ENCODE results near the gene FADS1. TPM values are rescaled to one million over a fixed set of nuclear protein-coding genes. Genes with fewer than 3 reads are reported as not detected.

Gene FADS1
- total and polyA plus RNA-seq, 2 of the 13 experiments (the other 11 are each of a cell fraction or from before 2014, with no cell fraction given): 91.8 to 108 TPM

DNA sequence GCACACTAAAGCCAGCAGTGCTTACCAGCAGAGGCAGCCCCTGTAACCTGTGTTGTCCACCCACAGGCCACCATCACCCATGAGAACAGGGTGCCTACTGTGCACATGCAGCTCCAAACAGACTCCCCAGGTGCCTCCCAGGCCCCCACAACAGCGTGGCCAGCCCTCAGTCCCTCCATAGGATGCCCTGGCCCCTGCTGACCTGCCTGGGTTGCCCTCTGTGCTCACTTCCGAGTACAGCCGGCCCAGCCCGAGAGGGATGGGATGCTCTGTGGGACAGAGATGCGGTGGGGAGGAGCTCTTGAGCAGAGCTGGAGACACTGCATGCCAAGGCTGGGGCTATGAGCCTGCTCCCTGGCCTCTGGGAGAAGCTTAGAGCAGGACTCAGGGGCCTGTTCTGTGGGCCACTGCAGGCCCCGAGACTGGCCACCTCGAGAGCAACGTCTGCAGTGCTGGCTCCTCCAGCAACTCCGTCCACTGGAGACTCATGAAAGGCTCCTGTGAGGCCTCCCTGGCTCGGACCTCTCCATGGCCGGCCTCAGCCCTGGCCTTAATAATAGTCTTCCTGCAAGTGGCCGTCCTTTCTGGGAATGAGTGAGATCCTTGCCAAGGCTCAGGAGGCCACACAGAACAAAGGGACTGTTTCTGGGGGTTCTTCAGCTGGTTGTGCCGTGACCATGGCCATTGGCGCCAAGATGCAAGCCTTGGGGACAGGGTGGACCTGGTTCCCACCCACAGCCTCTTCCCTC lies 38.3 kb upstream of the FADS1 start:
- Histone ChIP-seq H3K27ac (ENCODE audit: extremely low read length, insufficient read depth, low read length) (no peak overlapping the region), H2AFZ (ENCODE audit: low read length) (no peak overlapping the region), H3K79me2 (ENCODE audit: insufficient read depth, low read length) (no peaks in the 10 kb centered on the region), H3K9me3 (ENCODE audit: low read length) (no peaks in the 10 kb centered on the region), H3K27me3 (ENCODE audit: control insufficient read depth in 1 of 2, insufficient read depth in 2 of 2, low read length in 2 of 2) (no peaks in the 10 kb centered on the region), H3K4me1 (ENCODE audit: insufficient read depth, low read length) (no peaks in the 10 kb centered on the region), H4K20me1 (ENCODE audit: insufficient read depth, low read length) (no peaks in the 10 kb centered on the region), H3K4me3 (replicated peaks in 1 of 3; ENCODE audit: insufficient read depth in 1 of 3, low read depth in 2 of 3, low read length in 3 of 3) (no peak overlapping the region), H3K36me3 (replicated peaks in 1 of 2; ENCODE audit: control insufficient read depth in 1 of 2, insufficient read depth in 2 of 2, low read length in 2 of 2) (peaks cover 1 to 33% of the 10 kb centered on the region in 2 experiments; a peak in 4 of 5 replicates), H3K9ac (ENCODE audit: insufficient read depth, low read depth, low read length) (no peak overlapping the region), H3K4me2 (ENCODE audit: low read depth, low read length) (no peak overlapping the region)
- FAIRE-seq (no peak), ATAC-seq (no peak; the same call in none of the 3 replicates), DNase-seq (ENCODE audit: low spot score) (no peak)
- in situ Hi-C loops (cut with HindIII; ENCODE audit: extremely low pct_ligation_motif_present, low pct_unique_long_range_greater_than_20kb) (no loop called here), intact Hi-C loops (cut with micrococcal nuclease; ENCODE audit: unreplicated experiment) (no loop called here)
- 100% methylated on average over 4 of the region's 14 CpGs for WGBS (ENCODE audit: low lambda C conversion rate)
- no TSS peak for BruUV-seq (replicated peaks)
- POLR2A ChIA-PET: no interaction called here
- CTCF ChIA-PET (ENCODE audit: low intra/inter-chr PET ratio, low total read pairs): no interaction called here
- TF ChIP-seq, protein P1, sequence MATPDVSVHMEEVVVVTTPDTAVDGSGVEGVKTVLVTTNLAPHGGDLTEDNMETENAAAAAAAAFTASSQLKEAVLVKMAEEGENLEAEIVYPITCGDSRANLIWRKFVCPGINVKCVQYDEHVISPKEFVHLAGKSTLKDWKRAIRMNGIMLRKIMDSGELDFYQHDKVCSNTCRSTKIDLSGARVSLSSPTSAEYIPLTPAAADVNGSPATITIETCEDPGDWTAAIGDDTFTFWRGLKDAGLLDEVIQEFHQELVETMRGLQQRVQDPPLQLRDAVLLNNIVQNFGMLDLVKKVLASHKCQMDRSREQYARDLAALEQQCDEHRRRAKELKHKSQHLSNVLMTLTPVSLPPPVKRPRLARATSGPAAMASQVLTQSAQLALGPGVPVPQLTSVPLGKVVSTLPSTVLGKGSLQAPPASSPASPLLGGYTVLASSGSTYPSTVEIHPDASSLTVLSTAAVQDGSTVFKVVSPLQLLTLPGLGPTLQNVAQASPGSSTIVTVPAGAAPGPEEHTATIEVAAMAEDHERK (CRISPR knock-in tag; IDR thresholded peaks at IDR 0.05; ENCODE audit: low read depth): no peak
- TF ChIP-seq, protein P2, sequence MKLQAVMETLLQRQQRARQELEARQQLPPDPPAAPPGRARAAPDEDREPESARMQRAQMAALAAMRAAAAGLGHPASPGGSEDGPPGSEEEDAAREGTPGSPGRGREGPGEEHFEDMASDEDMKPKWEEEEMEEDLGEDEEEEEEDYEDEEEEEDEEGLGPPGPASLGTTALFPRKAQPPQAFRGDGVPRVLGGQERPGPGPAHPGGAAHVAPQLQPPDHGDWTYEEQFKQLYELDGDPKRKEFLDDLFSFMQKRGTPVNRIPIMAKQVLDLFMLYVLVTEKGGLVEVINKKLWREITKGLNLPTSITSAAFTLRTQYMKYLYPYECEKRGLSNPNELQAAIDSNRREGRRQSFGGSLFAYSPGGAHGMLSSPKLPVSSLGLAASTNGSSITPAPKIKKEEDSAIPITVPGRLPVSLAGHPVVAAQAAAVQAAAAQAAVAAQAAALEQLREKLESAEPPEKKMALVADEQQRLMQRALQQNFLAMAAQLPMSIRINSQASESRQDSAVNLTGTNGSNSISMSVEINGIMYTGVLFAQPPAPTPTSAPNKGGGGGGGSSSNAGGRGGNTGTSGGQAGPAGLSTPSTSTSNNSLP (IDR thresholded peaks at IDR 0.05; ENCODE audit: low read depth, low read length): no peak
- no peak for TF ChIP-seq ZNF143 (CRISPR knock-in tag; IDR thresholded peaks at IDR 0.05)
- no peak for TF ChIP-seq XRCC5 (optimal IDR thresholded peaks at IDR 0.05; ENCODE audit: low read length)
- no peak for TF ChIP-seq ARID2 (CRISPR knock-in tag; IDR thresholded peaks at IDR 0.05; ENCODE audit: borderline replicate concordance)
- TF ChIP-seq, protein P3, sequence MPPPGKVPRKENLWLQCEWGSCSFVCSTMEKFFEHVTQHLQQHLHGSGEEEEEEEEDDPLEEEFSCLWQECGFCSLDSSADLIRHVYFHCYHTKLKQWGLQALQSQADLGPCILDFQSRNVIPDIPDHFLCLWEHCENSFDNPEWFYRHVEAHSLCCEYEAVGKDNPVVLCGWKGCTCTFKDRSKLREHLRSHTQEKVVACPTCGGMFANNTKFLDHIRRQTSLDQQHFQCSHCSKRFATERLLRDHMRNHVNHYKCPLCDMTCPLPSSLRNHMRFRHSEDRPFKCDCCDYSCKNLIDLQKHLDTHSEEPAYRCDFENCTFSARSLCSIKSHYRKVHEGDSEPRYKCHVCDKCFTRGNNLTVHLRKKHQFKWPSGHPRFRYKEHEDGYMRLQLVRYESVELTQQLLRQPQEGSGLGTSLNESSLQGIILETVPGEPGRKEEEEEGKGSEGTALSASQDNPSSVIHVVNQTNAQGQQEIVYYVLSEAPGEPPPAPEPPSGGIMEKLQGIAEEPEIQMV (CRISPR knock-in tag; IDR thresholded peaks at IDR 0.05; ENCODE audit: low read depth): no peak
- TF ChIP-seq NPAS2 (CRISPR knock-in tag; IDR thresholded peaks at IDR 0.05; ENCODE audit: borderline replicate concordance): no peak
- no peak for TF ChIP-seq EED (CRISPR knock-in tag; IDR thresholded peaks at IDR 0.05)
- TF ChIP-seq, protein P4, sequence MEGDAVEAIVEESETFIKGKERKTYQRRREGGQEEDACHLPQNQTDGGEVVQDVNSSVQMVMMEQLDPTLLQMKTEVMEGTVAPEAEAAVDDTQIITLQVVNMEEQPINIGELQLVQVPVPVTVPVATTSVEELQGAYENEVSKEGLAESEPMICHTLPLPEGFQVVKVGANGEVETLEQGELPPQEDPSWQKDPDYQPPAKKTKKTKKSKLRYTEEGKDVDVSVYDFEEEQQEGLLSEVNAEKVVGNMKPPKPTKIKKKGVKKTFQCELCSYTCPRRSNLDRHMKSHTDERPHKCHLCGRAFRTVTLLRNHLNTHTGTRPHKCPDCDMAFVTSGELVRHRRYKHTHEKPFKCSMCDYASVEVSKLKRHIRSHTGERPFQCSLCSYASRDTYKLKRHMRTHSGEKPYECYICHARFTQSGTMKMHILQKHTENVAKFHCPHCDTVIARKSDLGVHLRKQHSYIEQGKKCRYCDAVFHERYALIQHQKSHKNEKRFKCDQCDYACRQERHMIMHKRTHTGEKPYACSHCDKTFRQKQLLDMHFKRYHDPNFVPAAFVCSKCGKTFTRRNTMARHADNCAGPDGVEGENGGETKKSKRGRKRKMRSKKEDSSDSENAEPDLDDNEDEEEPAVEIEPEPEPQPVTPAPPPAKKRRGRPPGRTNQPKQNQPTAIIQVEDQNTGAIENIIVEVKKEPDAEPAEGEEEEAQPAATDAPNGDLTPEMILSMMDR (CRISPR knock-in tag; IDR thresholded peaks at IDR 0.05): no peak
- TF ChIP-seq LCORL (IDR thresholded peaks at IDR 0.05): no peak
- no peak for TF ChIP-seq LCORL (CRISPR knock-in tag; IDR thresholded peaks at IDR 0.05)
- TF ChIP-seq, protein P5, sequence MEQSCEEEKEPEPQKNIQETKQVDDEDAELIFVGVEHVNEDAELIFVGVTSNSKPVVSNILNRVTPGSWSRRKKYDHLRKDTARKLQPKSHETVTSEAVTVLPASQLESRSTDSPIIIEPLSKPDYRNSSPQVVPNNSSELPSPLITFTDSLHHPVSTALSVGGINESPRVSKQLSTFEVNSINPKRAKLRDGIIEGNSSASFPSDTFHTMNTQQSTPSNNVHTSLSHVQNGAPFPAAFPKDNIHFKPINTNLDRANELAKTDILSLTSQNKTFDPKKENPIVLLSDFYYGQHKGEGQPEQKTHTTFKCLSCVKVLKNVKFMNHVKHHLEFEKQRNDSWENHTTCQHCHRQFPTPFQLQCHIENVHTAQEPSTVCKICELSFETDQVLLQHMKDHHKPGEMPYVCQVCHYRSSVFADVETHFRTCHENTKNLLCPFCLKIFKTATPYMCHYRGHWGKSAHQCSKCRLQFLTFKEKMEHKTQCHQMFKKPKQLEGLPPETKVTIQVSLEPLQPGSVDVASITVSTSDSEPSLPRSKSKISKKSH (CRISPR knock-in tag; IDR thresholded peaks at IDR 0.05; ENCODE audit: borderline replicate concordance): no peak
- no peak for TF ChIP-seq NFE2L2 (IDR thresholded peaks at IDR 0.05; ENCODE audit: low read length)
- TF ChIP-seq HIVEP1 (CRISPR knock-in tag; IDR thresholded peaks at IDR 0.05): no peak
- no peak for TF ChIP-seq ZNF253 (CRISPR knock-in tag; IDR thresholded peaks at IDR 0.05; ENCODE audit: borderline replicate concordance)
- TF ChIP-seq MYNN (CRISPR knock-in tag; IDR thresholded peaks at IDR 0.05; ENCODE audit: low read depth): no peak
- TF ChIP-seq ZNF12 (CRISPR knock-in tag; IDR thresholded peaks at IDR 0.05): no peak

Data from HepG2 (cell line).